HL-60/S4 treated with retinoic acid at 250 ng/mL for 4 days and 3 days (cell line): ENCODE measurements around the gene OR6V1.

ENCODE experiments used
- in situ Hi-C: fragments of 300-500 bp; cut with MboI; formaldehyde crosslinking; loops from 2 replicates; pipeline ENCODE4 v1.7.0; 2022; ENCODE audit warnings: low sequenced_read_pairs

Gene OR6V1, protein sequence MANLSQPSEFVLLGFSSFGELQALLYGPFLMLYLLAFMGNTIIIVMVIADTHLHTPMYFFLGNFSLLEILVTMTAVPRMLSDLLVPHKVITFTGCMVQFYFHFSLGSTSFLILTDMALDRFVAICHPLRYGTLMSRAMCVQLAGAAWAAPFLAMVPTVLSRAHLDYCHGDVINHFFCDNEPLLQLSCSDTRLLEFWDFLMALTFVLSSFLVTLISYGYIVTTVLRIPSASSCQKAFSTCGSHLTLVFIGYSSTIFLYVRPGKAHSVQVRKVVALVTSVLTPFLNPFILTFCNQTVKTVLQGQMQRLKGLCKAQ

GRCh38 chr7:143052041-143052440 lies at the start of gene OR6V1:
Gene OR6V1 (plus strand): TSS chr7:143052341. CDS start chr7:143052341, 0 bp downstream.
- in situ Hi-C loops, result no loop called here

GRCh38 chr7:143002898-143003297 lies 49.2 kb upstream of the OR6V1 start:
- in situ Hi-C loops, result no loop called here

DNA sequence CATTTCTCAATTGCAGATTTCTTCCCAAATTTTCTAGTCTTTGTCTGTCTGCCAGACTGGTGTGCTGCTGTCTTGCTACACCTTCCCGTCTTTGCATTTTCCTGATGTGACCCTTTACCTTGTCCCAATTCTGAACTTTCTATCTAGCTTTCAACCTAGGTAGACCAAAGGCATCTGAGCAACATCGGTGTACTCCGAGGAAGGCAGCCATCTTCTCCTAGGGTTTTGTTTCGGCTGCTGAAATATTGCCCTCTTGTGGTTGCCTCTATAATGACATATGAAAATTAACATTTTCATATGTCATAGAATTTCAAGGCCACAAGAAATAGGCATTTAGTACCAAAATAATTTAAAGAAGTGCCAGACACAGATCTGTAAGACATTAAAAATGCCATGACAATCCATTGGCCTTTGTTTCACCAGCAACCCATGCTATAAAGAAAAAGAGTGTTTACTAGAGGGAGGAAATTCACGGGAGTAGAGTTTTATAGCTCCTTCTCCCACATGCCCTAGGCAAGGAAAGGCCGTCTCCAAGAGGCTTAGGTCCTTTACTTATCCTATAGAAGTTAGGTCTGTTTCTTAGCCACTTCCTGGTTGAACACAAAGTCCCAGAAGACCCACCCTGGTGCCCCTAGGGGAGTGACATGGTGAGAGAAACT lies 48.6 kb upstream of the OR6V1 start:
- in situ Hi-C loops, result no loop called here

GRCh38 chr7:143005632-143006260 lies 46.4 kb upstream of the OR6V1 start:
- in situ Hi-C loops, result no loop called here

- in situ Hi-C loops, result no loop called here
These were observed 43.9 kb upstream of the OR6V1 start for GRCh38 chr7:143008007-143008901.

- in situ Hi-C loops, result loop anchor here (5.0 kb wide), 1 partner anchor 205 kb away; no protein-coding TSS in a partner anchor
These were observed 40.1 kb upstream of the OR6V1 start for GRCh38 chr7:143012001-143012400.

DNA sequence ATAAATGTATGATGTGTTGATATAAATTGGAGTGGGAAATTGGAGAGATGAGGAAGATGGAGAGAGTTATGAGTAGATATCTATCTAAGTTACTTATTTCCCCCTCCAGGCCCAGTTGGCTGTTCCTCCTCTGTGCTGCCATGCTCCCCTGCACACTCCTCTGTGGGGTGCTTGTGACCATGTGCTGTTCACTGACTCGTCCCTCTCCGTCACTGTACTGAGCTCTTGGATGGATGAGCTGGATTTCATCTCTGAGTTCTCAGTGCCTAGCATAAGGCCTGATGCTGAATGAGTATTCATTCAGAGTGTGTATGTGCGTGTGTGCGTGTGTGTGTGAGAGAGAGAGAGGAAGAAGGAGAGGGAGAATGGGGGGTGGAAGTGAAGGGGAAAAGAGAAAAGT lies 39.7 kb upstream of the OR6V1 start:
- in situ Hi-C loops, result loop anchor here (5.0 kb wide), 1 partner anchor 205 kb away; no protein-coding TSS in a partner anchor

- in situ Hi-C loops, result loop anchor here (5.0 kb wide), 1 partner anchor 204 kb away; no protein-coding TSS in a partner anchor
These were observed 38.7 kb upstream of the OR6V1 start for GRCh38 chr7:143013473-143013872.

DNA sequence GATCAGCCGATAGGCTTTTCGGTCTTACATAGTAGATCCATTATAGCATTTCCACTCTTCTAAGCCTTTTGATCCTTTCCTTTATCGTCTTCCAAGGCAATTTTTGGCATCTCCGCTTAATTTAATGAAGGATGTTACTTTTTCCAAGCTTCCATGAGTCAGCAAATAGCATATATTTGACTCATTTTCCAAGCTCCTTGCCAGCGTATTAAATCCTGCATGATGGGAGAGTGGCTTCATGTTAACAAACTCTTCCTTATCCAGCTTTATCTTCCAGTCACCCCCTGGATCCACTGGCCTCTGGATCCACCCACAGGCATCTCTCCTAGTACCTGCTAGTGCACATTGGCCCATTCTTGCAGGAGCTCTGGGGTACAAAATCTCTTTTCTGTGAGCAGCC lies 38.2 kb upstream of the OR6V1 start:
- in situ Hi-C loops, result loop anchor here (5.0 kb wide), 1 partner anchor 203 kb away; no protein-coding TSS in a partner anchor

GRCh38 chr7:143015084-143015483 lies 37.1 kb upstream of the OR6V1 start:
- in situ Hi-C loops, result no loop called here

GRCh38 chr7:143015926-143016490 lies 36.1 kb upstream of the OR6V1 start:
- in situ Hi-C loops, result no loop called here

- in situ Hi-C loops, result no loop called here
These were observed 35.1 kb upstream of the OR6V1 start for GRCh38 chr7:143016996-143017395.

- in situ Hi-C loops, result no loop called here
These were observed 33.2 kb upstream of the OR6V1 start for GRCh38 chr7:143018931-143019330.

DNA sequence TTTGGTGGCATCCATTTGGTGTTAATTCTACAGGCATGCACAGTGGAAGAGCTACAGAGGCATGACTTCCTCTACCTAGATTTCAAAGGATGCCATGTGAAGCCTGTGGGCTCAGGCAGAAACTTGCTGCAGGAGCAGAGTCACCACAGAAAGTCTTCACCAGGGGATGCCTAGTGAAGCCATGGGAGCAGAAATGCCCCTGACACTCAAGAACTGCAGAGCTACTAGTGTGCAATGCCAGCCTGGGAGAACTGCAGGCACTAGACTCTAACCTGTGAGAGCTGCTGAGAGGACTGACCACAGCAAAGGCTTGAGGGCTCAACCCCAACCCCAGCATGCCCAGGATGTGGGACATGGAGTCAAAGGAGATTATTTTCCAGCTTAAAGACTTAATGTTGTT lies 29.1 kb upstream of the OR6V1 start:
- in situ Hi-C loops, result no loop called here

DNA sequence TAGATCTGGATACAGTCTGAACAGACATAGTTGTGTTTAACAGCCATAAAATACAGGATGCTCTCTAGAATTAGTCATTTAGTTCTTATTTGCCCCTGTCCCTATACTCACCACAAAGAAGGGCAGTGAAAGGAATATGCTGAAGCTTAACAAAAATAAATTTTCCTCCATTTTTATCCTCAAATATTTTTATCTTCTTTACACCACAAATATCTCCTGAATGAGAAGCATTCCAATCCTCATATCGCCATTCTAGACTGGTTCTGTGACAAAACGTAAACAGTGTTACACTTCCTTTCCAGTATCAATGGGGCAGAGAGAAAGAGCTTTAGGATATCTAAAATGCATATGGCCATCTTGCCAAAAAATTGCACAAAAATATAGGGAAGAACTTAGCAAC lies 26.8 kb upstream of the OR6V1 start:
- in situ Hi-C loops, result no loop called here

- in situ Hi-C loops, result no loop called here
These were observed 25.1 kb upstream of the OR6V1 start, which contains the start of gene OR9A2 for GRCh38 chr7:143027032-143027431. Gene OR9A2 (minus strand): TSS chr7:143027132. CDS start chr7:143027132, 0 bp downstream.

GRCh38 chr7:143027683-143028082 lies 24.5 kb upstream of the OR6V1 start:
- in situ Hi-C loops, result no loop called here

DNA sequence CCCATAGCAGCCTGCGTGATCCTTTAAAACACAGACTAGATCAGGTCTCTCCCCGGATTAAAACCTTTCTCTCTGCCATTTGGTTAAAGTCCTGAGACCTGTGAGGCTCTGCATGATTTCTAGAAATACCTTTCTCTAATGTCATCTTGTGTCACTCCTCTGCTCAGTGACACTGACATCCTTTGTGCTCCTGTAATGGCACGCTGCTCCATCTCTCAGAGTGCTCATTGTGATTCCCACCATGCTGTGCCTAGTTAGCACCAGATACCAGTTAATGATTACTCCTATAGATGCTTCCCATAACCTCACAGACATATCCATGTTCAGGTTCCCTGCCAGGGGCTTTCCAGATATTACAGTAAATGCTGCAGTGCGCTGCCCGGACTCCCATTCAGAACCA lies 13.5 kb upstream of the OR6V1 start:
- in situ Hi-C loops, result no loop called here

GRCh38 chr7:143040209-143040715 lies 11.9 kb upstream of the OR6V1 start:
- in situ Hi-C loops, result no loop called here

DNA sequence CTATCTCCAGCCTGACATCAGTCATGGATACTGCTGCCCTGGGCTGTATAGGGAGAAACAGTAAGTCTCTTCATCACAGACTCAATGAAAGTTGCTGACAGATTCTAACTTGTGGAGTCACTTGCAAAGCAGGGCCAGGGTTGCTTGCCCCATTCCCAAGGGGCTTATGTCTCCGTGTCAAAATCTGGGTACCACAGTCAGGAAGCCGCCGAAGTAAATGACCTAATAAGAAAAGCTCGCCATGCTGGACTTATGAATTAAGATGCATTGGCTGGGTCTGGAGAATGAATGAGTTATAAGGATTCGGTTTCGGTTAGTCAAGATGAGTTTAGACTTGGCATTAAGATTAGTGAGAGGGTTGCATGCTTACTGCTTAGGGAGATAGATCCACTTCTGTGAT lies 10.8 kb upstream of the OR6V1 start:
- in situ Hi-C loops, result no loop called here
